Measurements from ENCODE around the gene FGB.

Gene FGB

DNA sequence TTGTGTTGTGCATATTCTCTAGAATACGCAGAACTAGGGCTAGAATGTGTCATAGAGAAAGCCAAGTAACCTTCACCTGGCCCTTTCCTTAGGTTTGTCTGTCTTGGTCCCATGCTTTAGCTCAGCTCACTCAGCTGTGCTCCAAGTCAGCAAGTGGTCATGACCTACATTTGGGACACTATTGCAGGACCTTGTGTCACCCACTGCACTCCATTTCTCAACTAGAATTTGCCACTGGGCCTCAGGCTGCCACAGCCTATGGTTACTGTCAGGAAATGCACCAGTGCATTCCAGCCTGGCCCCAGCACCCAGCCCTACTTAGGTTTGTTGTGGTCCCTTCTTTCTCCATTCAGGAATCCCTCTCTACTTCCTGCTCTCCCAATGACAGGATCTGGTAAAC is 57.3 kb downstream of the FGB start:
- DNase-seq (ENCODE audit: low read depth, low spot score): no peak

All from iPS DF 19.7 (cell line).